ENCODE data around the gene ANG. TPM values are rescaled to one million over a fixed set of nuclear protein-coding genes. Genes with fewer than 3 reads are reported as not detected.

ANG gene
- polyA plus RNA-seq, 1 experiment, result 5.1 TPM

- DNase-seq (ENCODE audit: low read depth, low spot score), result no peak
- Histone ChIP-seq H3K27ac (ENCODE audit: low read depth, low read length) (no peak overlapping the region), H3K4me3 (ENCODE audit: low read depth, low read length) (no peak overlapping the region), H3K27me3 (ENCODE audit: control insufficient read depth, insufficient read depth, low read length) (peaks cover 2% of the 10 kb centered on the region), H3K9me3 (ENCODE audit: control insufficient read depth, insufficient read depth, low read length) (no peaks in the 10 kb centered on the region)
- POLR2A ChIA-PET, result no interaction called here
- CTCF ChIA-PET, result interaction anchor here (0.7 kb wide), 2 partner anchors 318 to 416 kb away, joined by 3 read pairs; no protein-coding TSS in a partner anchor
- TF ChIP-seq CTCF (IDR thresholded peaks at IDR 0.05; ENCODE audit: low read depth, low read length), result no peak
Observed at GRCh38 chr14:20645481-20645880, 43.1 kb upstream of the ANG start.

- peak overlapping the region; percentile 18; the same call in 1 of the 2 replicates for H3K4me3 ChIP-seq (ENCODE audit: low read depth, low read length)
- H3K9me3 ChIP-seq (ENCODE audit: control insufficient read depth, insufficient read depth, low read length), result no peaks in the 10 kb centered on the region
- POLR2A ChIA-PET, result no interaction called here
- CTCF ChIA-PET, result no interaction called here
- DNase-seq (ENCODE audit: low read depth, low spot score), result no peak
- no peak for TF ChIP-seq CTCF (IDR thresholded peaks at IDR 0.05; ENCODE audit: low read depth, low read length)
- H3K27ac ChIP-seq (ENCODE audit: low read depth, low read length), result no peak overlapping the region
- H3K27me3 ChIP-seq (ENCODE audit: control insufficient read depth, insufficient read depth, low read length), result peaks cover 12% of the 10 kb centered on the region
Observed at GRCh38 chr14:20652996-20653975, 35.3 kb upstream of the ANG start.

- CTCF ChIA-PET, result interaction anchor here (2.0 kb wide), 1 partner anchor 35 kb away, joined by 7 read pairs; no protein-coding TSS in a partner anchor
- TF ChIP-seq CTCF (IDR thresholded peaks at IDR 0.05; ENCODE audit: low read depth, low read length), result no peak
- no peak for DNase-seq (ENCODE audit: low read depth, low spot score)
- H3K9me3 ChIP-seq (ENCODE audit: control insufficient read depth, insufficient read depth, low read length), result no peaks in the 10 kb centered on the region
- H3K27me3 ChIP-seq (ENCODE audit: control insufficient read depth, insufficient read depth, low read length), result peaks cover 12% of the 10 kb centered on the region
- POLR2A ChIA-PET, result no interaction called here
- H3K4me3 ChIP-seq (ENCODE audit: low read depth, low read length), result no peak overlapping the region
- H3K27ac ChIP-seq (ENCODE audit: low read depth, low read length), result no peak overlapping the region
Observed at GRCh38 chr14:20655851-20656250, 32.7 kb upstream of the ANG start.

- H3K9me3 ChIP-seq (ENCODE audit: control insufficient read depth, insufficient read depth, low read length), result no peaks in the 10 kb centered on the region
- POLR2A ChIA-PET, result no interaction called here
- CTCF ChIA-PET, result interaction anchor here (2.0 kb wide), 1 partner anchor 35 kb away, joined by 7 read pairs; no protein-coding TSS in a partner anchor
- peaks cover 12% of the 10 kb centered on the region for H3K27me3 ChIP-seq (ENCODE audit: control insufficient read depth, insufficient read depth, low read length)
- H3K4me3 ChIP-seq (ENCODE audit: low read depth, low read length), result no peak overlapping the region
- no peak for DNase-seq (ENCODE audit: low read depth, low spot score)
- H3K27ac ChIP-seq (ENCODE audit: low read depth, low read length), result no peak overlapping the region
- TF ChIP-seq CTCF (IDR thresholded peaks at IDR 0.05; ENCODE audit: low read depth, low read length), result no peak
Observed at GRCh38 chr14:20656274-20656673, 32.3 kb upstream of the ANG start.
